CD4-positive, alpha-beta T cell (primary cell): ENCODE data around the gene FUBP3. TPM values are rescaled to one million over a fixed set of nuclear protein-coding genes. Genes with fewer than 3 reads are reported as not detected.

Experiments
- ATAC-seq: fragments of 200-7000 bp; cut with Tn5 transposase; one replicate; pipeline ENCODE4 v1.10.0; 2022; ENCODE audit warnings: mild to moderate bottlenecking; ENCODE audit not compliant: poor library complexity
- CTCF ChIA-PET: fragments of 350-600 bp; sonication (Branson Sonifier 250); formaldehyde crosslinking; loops from one replicate; lab custom pipeline; 2021; ENCODE audit warnings: antibody characterized with exemption, inconsistent platforms; lab: Charles Lee
- POLR2A ChIA-PET: fragments of 350-600 bp; sonication (Branson Sonifier 250); formaldehyde crosslinking; loops from one replicate; lab custom pipeline; 2021; ENCODE audit warnings: antibody characterized with exemption, inconsistent platforms; lab: Charles Lee
- DNase-seq, 14 experiments: peaks; one replicate each; pipeline ENCODE4 v3.0.0-alpha.2; 2013 to 2020; ENCODE audit warnings: mixed read lengths in 2 of 14
- H3K27ac ChIP-seq, 2 donors: one replicate each; pipeline versions ENCODE4 v1.5.1 to v1.7.0; 2013; ENCODE audit warnings: low read length in 2 of 2, low read depth in 1 of 2, mild to moderate bottlenecking in 1 of 2
- H3K27me3 ChIP-seq, 2 experiments: 1 replicate in 1 of 2; 2 replicates in 1 of 2; pipeline versions ENCODE4 v1.6.1 to v1.7.0; 2013; ENCODE audit warnings: low read length in 2 of 2, control low read depth in 1 of 2, mild to moderate bottlenecking in 1 of 2, moderate library complexity in 1 of 2; ENCODE audit not compliant: insufficient read depth in 2 of 2, control insufficient read depth in 1 of 2
- H3K36me3 ChIP-seq: one replicate; pipeline ENCODE4 v1.6.1; 2013; ENCODE audit warnings: low read length, control low read depth; ENCODE audit not compliant: insufficient read depth
- H3K4me1 ChIP-seq: one replicate; pipeline ENCODE4 v1.6.1; 2013; ENCODE audit warnings: low read length, control low read depth; ENCODE audit not compliant: insufficient read depth
- H3K4me3 ChIP-seq: one replicate; pipeline ENCODE4 v1.5.1; 2013; ENCODE audit warnings: mild to moderate bottlenecking, low read length, moderate library complexity
- H3K9me3 ChIP-seq, 2 experiments: 1 replicate in 1 of 2; 2 replicates in 1 of 2; pipeline versions ENCODE4 v1.6.1 to v1.7.0; 2013; ENCODE audit warnings: low read length in 2 of 2, mild to moderate bottlenecking in 2 of 2, control low read depth in 1 of 2, moderate library complexity in 1 of 2; ENCODE audit not compliant: control insufficient read depth in 1 of 2, insufficient read depth in 1 of 2
- H3K27ac Mint-ChIP-seq: one replicate; pipeline ENCODE4 v1.8.0; 2020; ENCODE audit warnings: mixed read lengths
- H3K27me3 Mint-ChIP-seq: one replicate; pipeline ENCODE4 v1.8.0; 2021; ENCODE audit warnings: mixed read lengths
- H3K36me3 Mint-ChIP-seq: one replicate; pipeline ENCODE4 v1.8.0; 2021; ENCODE audit warnings: low read depth, mixed read lengths
- H3K4me1 Mint-ChIP-seq: one replicate; pipeline ENCODE4 v1.8.0; 2021; ENCODE audit warnings: low read depth, mixed read lengths
- H3K4me3 Mint-ChIP-seq: one replicate; pipeline ENCODE4 v1.8.0; 2020; ENCODE audit warnings: mild to moderate bottlenecking, mixed read lengths
- H3K9me3 Mint-ChIP-seq: one replicate; pipeline ENCODE4 v1.8.0; 2020; ENCODE audit warnings: mixed read lengths
- CTCF ChIP-seq: fragments of 200-600 bp; IDR thresholded peaks from one replicate; pipeline ENCODE4 v1.8.0; 2022; ENCODE audit warnings: antibody characterized with exemption, mild to moderate bottlenecking
- intact Hi-C, 2 experiments: fragments of 100-400 bp; cut with DNase I in 1 of 2; cut with micrococcal nuclease in 1 of 2; formaldehyde crosslinking; loops; one replicate each; pipeline versions ENCODE4 v1.15.1 to v1.9.0; 2023 to 2025; cut with DNase I, micrococcal nuclease
- total RNA-seq, 174 experiments: library from RNA in 2 of 174; stranded (reverse) in 2 of 174; gene quantifications; one replicate each; pipeline ENCODE4 v1.2.3 and lab custom pipeline; 2021 to 2026

FUBP3 gene
- total RNA-seq, 2 experiments from 2014 or later: 21.2 to 30.2 TPM

GRCh38 chr9:130541533-130541932 is 37.8 kb upstream of the FUBP3 start:
- Histone ChIP-seq H3K27me3 (peaks cover 39 to 41% of the 10 kb centered on the region in 2 experiments), H3K4me1 (peaks cover 5% of the 10 kb centered on the region), H3K27ac (no peak overlapping the region), H3K9me3 (peaks cover 0 to 3% of the 10 kb centered on the region in 2 experiments), H3K4me3 (no peak overlapping the region), H3K36me3 (no peaks in the 10 kb centered on the region)
- H3K36me3 Mint-ChIP-seq: no peaks in the 10 kb centered on the region
- H3K27ac Mint-ChIP-seq: no peak overlapping the region
- peaks cover 66% of the 10 kb centered on the region for H3K27me3 Mint-ChIP-seq
- ATAC-seq: no peak
- no peak overlapping the region for H3K4me3 Mint-ChIP-seq
- CTCF ChIA-PET: no interaction called here
- no peak for DNase-seq
- H3K9me3 Mint-ChIP-seq: no peaks in the 10 kb centered on the region
- H3K4me1 Mint-ChIP-seq: peaks cover 8% of the 10 kb centered on the region
- intact Hi-C loops: no loop called here
- POLR2A ChIA-PET: no interaction called here
- no peak for TF ChIP-seq CTCF

GRCh38 chr9:130542038-130542437 is 37.3 kb upstream of the FUBP3 start:
- no peak overlapping the region for H3K27ac ChIP-seq
- H3K4me3 Mint-ChIP-seq: no peak overlapping the region
- POLR2A ChIA-PET: no interaction called here
- DNase-seq (no peak), ATAC-seq (no peak)
- CTCF ChIA-PET: no interaction called here
- H3K27ac Mint-ChIP-seq: no peak overlapping the region
- no peak for TF ChIP-seq CTCF
- H3K4me3 ChIP-seq: no peak overlapping the region
- peaks cover 8% of the 10 kb centered on the region for H3K4me1 Mint-ChIP-seq
- intact Hi-C loops: no loop called here
- H3K36me3 ChIP-seq: no peaks in the 10 kb centered on the region
- no peaks in the 10 kb centered on the region for H3K9me3 Mint-ChIP-seq
- peaks cover 60% of the 10 kb centered on the region for H3K27me3 Mint-ChIP-seq
- H3K27me3 ChIP-seq: peaks cover 34 to 36% of the 10 kb centered on the region in 2 experiments
- H3K9me3 ChIP-seq: peaks cover 0 to 3% of the 10 kb centered on the region in 2 experiments
- no peaks in the 10 kb centered on the region for H3K36me3 Mint-ChIP-seq
- peaks cover 5% of the 10 kb centered on the region for H3K4me1 ChIP-seq

GRCh38 chr9:130542457-130543228 is 36.7 kb upstream of the FUBP3 start:
- POLR2A ChIA-PET: no interaction called here
- no peak for TF ChIP-seq CTCF
- no peak overlapping the region for H3K27ac Mint-ChIP-seq
- ATAC-seq: no peak
- no peak overlapping the region for H3K27ac ChIP-seq
- no peaks in the 10 kb centered on the region for H3K4me1 ChIP-seq
- DNase-seq: no peak
- no peak overlapping the region for H3K4me3 Mint-ChIP-seq
- no peaks in the 10 kb centered on the region for H3K9me3 Mint-ChIP-seq
- CTCF ChIA-PET: no interaction called here
- H3K27me3 Mint-ChIP-seq: peaks cover 54% of the 10 kb centered on the region
- H3K36me3 Mint-ChIP-seq: no peaks in the 10 kb centered on the region
- no peaks in the 10 kb centered on the region for H3K36me3 ChIP-seq
- H3K9me3 ChIP-seq: peaks cover 0 to 3% of the 10 kb centered on the region in 2 experiments
- H3K4me3 ChIP-seq: no peak overlapping the region
- H3K4me1 Mint-ChIP-seq: peaks cover 4% of the 10 kb centered on the region
- intact Hi-C loops: no loop called here
- H3K27me3 ChIP-seq: peaks cover 28 to 30% of the 10 kb centered on the region in 2 experiments
